Measurements from ENCODE around the gene LAPTM5. TPM values are rescaled to one million over a fixed set of nuclear protein-coding genes. Genes with fewer than 3 reads are reported as not detected.

Gene LAPTM5
- total and polyA plus RNA-seq, 2 of the 8 experiments (the other 6 are each of a cell fraction or from before 2014, with no cell fraction given), result 0.37 to 1.4 TPM

GRCh38 chr1:30790850-30791778 is 33.5 kb upstream of the LAPTM5 start:
- Histone ChIP-seq H2BK15ac (ENCODE audit: low read length) (no peak overlapping the region), H2AFZ (ENCODE audit: low read length) (no peak overlapping the region), H3K4me3 (ENCODE audit: extremely low read depth in 1 of 4, insufficient read depth in 2 of 4, low read depth in 3 of 4, low read length in 4 of 4) (no peak overlapping the region), H3K18ac (ENCODE audit: extremely low read depth, low read length) (no peak overlapping the region), H3K23me2 (ENCODE audit: low read depth, low read length) (no peaks in the 10 kb centered on the region), H3K56ac (replicated peaks; ENCODE audit: insufficient read length, low read depth, low read length) (no peak overlapping the region), H2BK12ac (ENCODE audit: low read depth, low read length) (no peak overlapping the region), H3K9me3 (ENCODE audit: insufficient read depth in 2 of 2, low read depth in 1 of 2, low read length in 1 of 2) (no peaks in the 10 kb centered on the region), H3K23ac (ENCODE audit: insufficient read length) (no peak overlapping the region), H4K20me1 (replicated peaks in 1 of 2; ENCODE audit: control insufficient read depth in 1 of 2, insufficient read depth in 2 of 2, low read length in 2 of 2) (no peaks in the 10 kb centered on the region), H4K5ac (ENCODE audit: insufficient read length, low read depth, low read length) (no peak overlapping the region), H4K8ac (ENCODE audit: extremely low read depth, insufficient read depth, low read length) (no peak overlapping the region), H3K79me2 (ENCODE audit: control insufficient read depth in 1 of 2, insufficient read depth in 2 of 2, low read length in 2 of 2) (no peaks in the 10 kb centered on the region), H3K14ac (ENCODE audit: insufficient read length) (no peak overlapping the region), H3K9ac (replicated peaks in 1 of 4; ENCODE audit: extremely low read depth in 1 of 4, low read depth in 3 of 4, low read length in 3 of 4) (no peak overlapping the region), H2BK120ac (replicated peaks; ENCODE audit: low read depth, low read length) (no peak overlapping the region), H3K4ac (replicated peaks; ENCODE audit: insufficient read length, low read depth, low read length) (no peak overlapping the region), H4K91ac (replicated peaks; ENCODE audit: insufficient read length, low read length) (no peak overlapping the region), H3K27ac (ENCODE audit: low read depth, low read length) (no peak overlapping the region), H3K4me1 (replicated peaks in 1 of 4; ENCODE audit: control insufficient read depth in 3 of 4, insufficient read depth in 4 of 4, low read length in 3 of 4) (no peaks in the 10 kb centered on the region; a peak in 1 of 7 replicates), H2BK5ac (ENCODE audit: low read depth, low read length) (no peak overlapping the region), H3K79me1 (ENCODE audit: low read depth, low read length) (no peaks in the 10 kb centered on the region), H3K36me3 (ENCODE audit: control insufficient read depth in 2 of 4, insufficient read depth in 4 of 4, low read length in 3 of 4) (no peaks in the 10 kb centered on the region), H3K27me3 (replicated peaks in 1 of 4; ENCODE audit: control insufficient read depth in 3 of 4, extremely low read depth in 1 of 4, insufficient read depth in 3 of 4, low read length in 3 of 4) (peaks cover 0 to 1% (median 0%) of the 10 kb centered on the region in 4 experiments; a peak in 2 of 7 replicates), H3K4me2 (ENCODE audit: insufficient read depth in 1 of 2, low read depth in 2 of 2, low read length in 2 of 2) (no peak overlapping the region), H2BK20ac (ENCODE audit: low read length) (no peak overlapping the region), H2AK5ac (ENCODE audit: low read depth, low read length) (0 out of 2 replicates have a peak overlapping the region, but pooled peaks have one; percentile 24)
- no peak for FAIRE-seq
- ChIA-PET POLR2A (ENCODE audit: partially characterized antibody) (interaction anchor here (0.8 to 1.7 kb wide), 2 partner anchors 8 to 11 kb away, joined by 3 to 6 read pairs; no protein-coding TSS in a partner anchor), CTCF (ENCODE audit: partially characterized antibody) (interaction anchor here (0.5 to 51.2 kb wide), 8 partner anchors 11 to 881 kb away, joined by 3 to 1640 read pairs (median 5); partner anchors contain the start of genes LAPTM5, MATN1 and SDC3)
- 80% methylated on average over 5 of the region's 5 CpGs; no CpG with 5 or more reads in 1 of the 2 experiments for WGBS, 2 experiments (ENCODE audit: extremely low coverage in 1 of 2, insufficient coverage in 1 of 2, insufficient read length in 1 of 2, insufficient replicate concordance in 2 of 2, low coverage in 1 of 2, low lambda C conversion rate in 2 of 2, missing lambda C conversion rate in 1 of 2)
- TF ChIP-seq RFX5 (IDR thresholded peaks at IDR 0.05; ENCODE audit: borderline replicate concordance, low read depth, low read length), result no peak
- no peak for TF ChIP-seq KDM4A (IDR thresholded peaks at IDR 0.05; ENCODE audit: low read depth, low read length, severe bottlenecking)
- no peak for TF ChIP-seq CHD1 (IDR thresholded peaks at IDR 0.05; ENCODE audit: low read depth, low read length)
- no peak for TF ChIP-seq SP2 (IDR thresholded peaks at IDR 0.05; ENCODE audit: low read length)
- no peak for TF ChIP-seq RNF2 (IDR thresholded peaks at IDR 0.05; ENCODE audit: borderline replicate concordance, low read depth, low read length, missing control alignments, poor library complexity, severe bottlenecking)
- TF ChIP-seq GABPA (IDR thresholded peaks at IDR 0.05; ENCODE audit: borderline replicate concordance, insufficient read depth, low read length), result no peak
- TF ChIP-seq TEAD4 (IDR thresholded peaks at IDR 0.05; ENCODE audit: low read depth, low read length), result no peak
- no peak for TF ChIP-seq CBX5 (IDR thresholded peaks at IDR 0.05; ENCODE audit: low read depth, low read length)
- no peak for TF ChIP-seq ASH2L (IDR thresholded peaks at IDR 0.05; ENCODE audit: low read length)
- TF ChIP-seq USF2 (IDR thresholded peaks at IDR 0.05; ENCODE audit: low read length), result no peak
- DNase-seq (ENCODE audit: low read depth in 1 of 2, low spot score in 2 of 2), result no peak
